ENCODE results near the gene SLC48A1. TPM values are rescaled to one million over a fixed set of nuclear protein-coding genes. Genes with fewer than 3 reads are reported as not detected.

Gene SLC48A1
- total RNA-seq, 1 donor from 2014 or later = 23.2 TPM

- ATAC-seq (no peak), DNase-seq (ENCODE audit: missing footprints) (peak; percentile 13)
- intact Hi-C loops (cut with DNase I) = no loop called here
These were observed 861 bp upstream of the SLC48A1 start for GRCh38 chr12:47772094-47772660.

GRCh38 chr12:47772738-47773061 lies 338 bp upstream of the SLC48A1 start:
- intact Hi-C loops (cut with DNase I) = no loop called here
- DNase-seq (ENCODE audit: missing footprints) = no peak
- ATAC-seq = no peak

- intact Hi-C loops (cut with DNase I) = no loop called here
- ATAC-seq (peak; percentile 5), DNase-seq (ENCODE audit: missing footprints) (no peak)
These were observed 981 bp downstream of the SLC48A1 start for GRCh38 chr12:47773858-47774580.

GRCh38 chr12:47774663-47775062 lies 1.6 kb downstream of the SLC48A1 start:
- no peak for ATAC-seq
- intact Hi-C loops (cut with DNase I) = loop anchor here (5.0 kb wide), 1 partner anchor 122 kb away; no protein-coding TSS in a partner anchor
- peak; percentile 9 for DNase-seq (ENCODE audit: missing footprints)

GRCh38 chr12:47775100-47775911 lies 2.3 kb downstream of the SLC48A1 start:
- DNase-seq (ENCODE audit: missing footprints) (peak; percentile 45), ATAC-seq (no peak)
- intact Hi-C loops (cut with DNase I) = loop anchor here (5.0 kb wide), 1 partner anchor 123 kb away; no protein-coding TSS in a partner anchor

- DNase-seq (ENCODE audit: missing footprints) (no peak), ATAC-seq (no peak)
- intact Hi-C loops (cut with DNase I) = loop anchor here (5.0 kb wide), 1 partner anchor 124 kb away; no protein-coding TSS in a partner anchor
These were observed 3.6 kb downstream of the SLC48A1 start for GRCh38 chr12:47776471-47777143.

GRCh38 chr12:47777151-47777550 lies 4.1 kb downstream of the SLC48A1 start:
- DNase-seq (ENCODE audit: missing footprints) = no peak
- intact Hi-C loops (cut with DNase I) = loop anchor here (5.0 kb wide), 1 partner anchor 125 kb away; no protein-coding TSS in a partner anchor
- ATAC-seq = no peak

- intact Hi-C loops (cut with DNase I) = loop anchor here (2.0 to 5.0 kb wide), 2 partner anchors 59 to 126 kb away; no protein-coding TSS in a partner anchor
- DNase-seq (ENCODE audit: missing footprints) (no peak), ATAC-seq (peak; percentile 6)
These were observed 4.9 kb downstream of the SLC48A1 start for GRCh38 chr12:47777741-47778558.

GRCh38 chr12:47778881-47779280 lies 5.8 kb downstream of the SLC48A1 start:
- DNase-seq (ENCODE audit: missing footprints) (no peak), ATAC-seq (no peak)
- intact Hi-C loops (cut with DNase I) = loop anchor here (1.0 to 5.0 kb wide), 3 partner anchors 58 to 127 kb away; no protein-coding TSS in a partner anchor

- intact Hi-C loops (cut with DNase I) = loop anchor here (1.0 to 5.0 kb wide), 3 partner anchors 57 to 127 kb away; no protein-coding TSS in a partner anchor
- peak; percentile 80 for ATAC-seq
- peak; percentile 92 for DNase-seq (ENCODE audit: missing footprints)
These were observed 6.4 kb downstream of the SLC48A1 start for GRCh38 chr12:47779301-47779942.

GRCh38 chr12:47779943-47780504 lies 7.0 kb downstream of the SLC48A1 start:
- ATAC-seq (no peak), DNase-seq (ENCODE audit: missing footprints) (no peak)
- intact Hi-C loops (cut with DNase I) = loop anchor here (1.0 to 5.0 kb wide), 3 partner anchors 57 to 128 kb away; no protein-coding TSS in a partner anchor

- ATAC-seq = no peak
- intact Hi-C loops (cut with DNase I) = no loop called here
These were observed 8.7 kb downstream of the SLC48A1 start for GRCh38 chr12:47781479-47782371.

GRCh38 chr12:47782372-47782770 lies 9.3 kb downstream of the SLC48A1 start:
- intact Hi-C loops (cut with DNase I) = no loop called here
- ATAC-seq (no peak), DNase-seq (ENCODE audit: missing footprints) (no peak)

More at GRCh38 chr12:47781479-47782371, 8.7 kb downstream of the SLC48A1 start:
- no peak for DNase-seq (ENCODE audit: missing footprints)

- DNase-seq (ENCODE audit: missing footprints) (no peak), ATAC-seq (no peak)
- intact Hi-C loops (cut with DNase I) = no loop called here
These were observed 10.2 kb downstream of the SLC48A1 start for GRCh38 chr12:47783024-47783755.

Measured in Right ventricle myocardium inferior (tissue), 1 donor.